CD4-positive, alpha-beta T cell (primary cell): ENCODE measurements around the gene KLF13. TPM values are rescaled to one million over a fixed set of nuclear protein-coding genes. Genes with fewer than 3 reads are reported as not detected.

Experiments
- ATAC-seq: fragments of 200-7000 bp; cut with Tn5 transposase; one replicate; pipeline ENCODE4 v1.10.0; 2022; ENCODE audit warnings: mild to moderate bottlenecking; ENCODE audit not compliant: poor library complexity
- CTCF ChIA-PET: fragments of 350-600 bp; sonication (Branson Sonifier 250); formaldehyde crosslinking; loops from one replicate; lab custom pipeline; 2021; ENCODE audit warnings: antibody characterized with exemption, inconsistent platforms; lab: Charles Lee
- POLR2A ChIA-PET: fragments of 350-600 bp; sonication (Branson Sonifier 250); formaldehyde crosslinking; loops from one replicate; lab custom pipeline; 2021; ENCODE audit warnings: antibody characterized with exemption, inconsistent platforms; lab: Charles Lee
- DNase-seq, 14 experiments: peaks; one replicate each; pipeline ENCODE4 v3.0.0-alpha.2; 2013 to 2020; ENCODE audit warnings: mixed read lengths in 2 of 14
- H3K27ac ChIP-seq, 2 donors: one replicate each; pipeline versions ENCODE4 v1.5.1 to v1.7.0; 2013; ENCODE audit warnings: low read length in 2 of 2, low read depth in 1 of 2, mild to moderate bottlenecking in 1 of 2
- H3K27me3 ChIP-seq, 2 experiments: 1 replicate in 1 of 2; 2 replicates in 1 of 2; pipeline versions ENCODE4 v1.6.1 to v1.7.0; 2013; ENCODE audit warnings: low read length in 2 of 2, control low read depth in 1 of 2, mild to moderate bottlenecking in 1 of 2, moderate library complexity in 1 of 2; ENCODE audit not compliant: insufficient read depth in 2 of 2, control insufficient read depth in 1 of 2
- H3K36me3 ChIP-seq: one replicate; pipeline ENCODE4 v1.6.1; 2013; ENCODE audit warnings: low read length, control low read depth; ENCODE audit not compliant: insufficient read depth
- H3K4me1 ChIP-seq: one replicate; pipeline ENCODE4 v1.6.1; 2013; ENCODE audit warnings: low read length, control low read depth; ENCODE audit not compliant: insufficient read depth
- H3K4me3 ChIP-seq: one replicate; pipeline ENCODE4 v1.5.1; 2013; ENCODE audit warnings: mild to moderate bottlenecking, low read length, moderate library complexity
- H3K9me3 ChIP-seq, 2 experiments: 1 replicate in 1 of 2; 2 replicates in 1 of 2; pipeline versions ENCODE4 v1.6.1 to v1.7.0; 2013; ENCODE audit warnings: low read length in 2 of 2, mild to moderate bottlenecking in 2 of 2, control low read depth in 1 of 2, moderate library complexity in 1 of 2; ENCODE audit not compliant: control insufficient read depth in 1 of 2, insufficient read depth in 1 of 2
- H3K27ac Mint-ChIP-seq: one replicate; pipeline ENCODE4 v1.8.0; 2020; ENCODE audit warnings: mixed read lengths
- H3K27me3 Mint-ChIP-seq: one replicate; pipeline ENCODE4 v1.8.0; 2021; ENCODE audit warnings: mixed read lengths
- H3K36me3 Mint-ChIP-seq: one replicate; pipeline ENCODE4 v1.8.0; 2021; ENCODE audit warnings: low read depth, mixed read lengths
- H3K4me1 Mint-ChIP-seq: one replicate; pipeline ENCODE4 v1.8.0; 2021; ENCODE audit warnings: low read depth, mixed read lengths
- H3K4me3 Mint-ChIP-seq: one replicate; pipeline ENCODE4 v1.8.0; 2020; ENCODE audit warnings: mild to moderate bottlenecking, mixed read lengths
- H3K9me3 Mint-ChIP-seq: one replicate; pipeline ENCODE4 v1.8.0; 2020; ENCODE audit warnings: mixed read lengths
- CTCF ChIP-seq: fragments of 200-600 bp; IDR thresholded peaks from one replicate; pipeline ENCODE4 v1.8.0; 2022; ENCODE audit warnings: antibody characterized with exemption, mild to moderate bottlenecking
- intact Hi-C, 2 experiments: fragments of 100-400 bp; cut with DNase I in 1 of 2; cut with micrococcal nuclease in 1 of 2; formaldehyde crosslinking; loops; one replicate each; pipeline versions ENCODE4 v1.15.1 to v1.9.0; 2023 to 2025; cut with DNase I, micrococcal nuclease
- total RNA-seq, 174 experiments: library from RNA in 2 of 174; stranded (reverse) in 2 of 174; gene quantifications; one replicate each; pipeline ENCODE4 v1.2.3 and lab custom pipeline; 2021 to 2026

Gene KLF13
- total RNA-seq, 2 experiments from 2014 or later: 284 to 308 TPM

DNA sequence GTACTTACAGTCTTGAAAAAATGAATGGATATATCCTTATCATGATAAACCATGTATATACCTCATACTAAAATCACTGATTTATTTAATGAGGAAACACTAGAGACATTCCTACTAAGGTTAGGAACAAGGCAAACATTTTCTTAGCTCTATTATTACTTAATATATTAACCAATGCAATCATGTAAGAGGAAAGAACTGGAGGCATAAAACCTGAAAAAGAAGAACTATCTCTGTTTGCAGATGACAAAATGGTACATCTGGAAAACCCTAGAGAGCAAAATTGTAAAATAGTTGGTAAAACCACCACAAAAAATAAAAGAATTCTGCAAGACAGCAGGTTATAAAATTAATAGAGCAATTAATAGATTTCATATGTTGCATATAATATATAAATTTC, 81.2 kb downstream of the KLF13 start:
- DNase-seq (no peak), ATAC-seq (no peak)
- intact Hi-C loops: no loop called here
- Mint-ChIP-seq H3K9me3 (peaks cover 6% of the 10 kb centered on the region), H3K27ac (no peak overlapping the region), H3K4me3 (no peak overlapping the region), H3K4me1 (peaks cover 23% of the 10 kb centered on the region), H3K27me3 (no peaks in the 10 kb centered on the region), H3K36me3 (peaks cover 5% of the 10 kb centered on the region)
- peaks cover 0 to 14% of the 10 kb centered on the region in 2 experiments for H3K9me3 ChIP-seq
- H3K36me3 ChIP-seq: no peaks in the 10 kb centered on the region
- no peak for TF ChIP-seq CTCF
- H3K27ac ChIP-seq: no peak overlapping the region
- H3K27me3 ChIP-seq: no peaks in the 10 kb centered on the region
- POLR2A ChIA-PET: interaction anchor here (0.6 kb wide), 1 partner anchor 24 kb away, joined by 3 read pairs; no protein-coding TSS in a partner anchor
- H3K4me1 ChIP-seq: peaks cover 17% of the 10 kb centered on the region
- CTCF ChIA-PET: interaction anchor here (1.2 kb wide), 1 partner anchor 42 kb away, joined by 3 read pairs; no protein-coding TSS in a partner anchor
- no peak overlapping the region for H3K4me3 ChIP-seq

DNA sequence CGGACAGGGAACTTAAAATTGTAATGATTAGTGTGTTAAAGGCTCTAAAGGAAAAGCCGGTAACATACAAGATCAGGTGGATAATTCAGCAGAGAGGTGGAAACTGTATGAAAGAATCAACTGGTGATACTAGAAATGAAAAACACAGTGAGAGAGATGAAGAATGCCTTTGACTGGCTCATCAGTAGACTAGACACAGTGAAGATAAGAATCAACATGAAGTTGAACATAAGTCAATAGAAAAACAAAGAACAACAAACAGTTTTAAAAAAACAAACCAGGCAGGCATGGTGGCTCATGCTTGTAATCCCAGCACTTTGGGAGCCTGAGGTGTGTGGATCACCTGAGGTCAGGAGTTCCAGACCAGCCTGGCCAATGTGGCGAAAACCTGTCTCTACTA, 82.1 kb downstream of the KLF13 start:
- no peak overlapping the region for H3K4me3 ChIP-seq
- H3K27ac Mint-ChIP-seq: no peak overlapping the region
- peaks cover 17% of the 10 kb centered on the region for H3K4me1 ChIP-seq
- ATAC-seq: no peak
- POLR2A ChIA-PET: no interaction called here
- no peak overlapping the region for H3K27ac ChIP-seq
- no peaks in the 10 kb centered on the region for H3K27me3 ChIP-seq
- CTCF ChIA-PET: interaction anchor here (1.0 kb wide), 1 partner anchor 43 kb away, joined by 3 read pairs; no protein-coding TSS in a partner anchor
- no peak overlapping the region for H3K4me3 Mint-ChIP-seq
- no peaks in the 10 kb centered on the region for H3K36me3 ChIP-seq
- H3K9me3 Mint-ChIP-seq: peaks cover 6% of the 10 kb centered on the region
- DNase-seq: no peak
- peaks cover 5% of the 10 kb centered on the region for H3K36me3 Mint-ChIP-seq
- intact Hi-C loops: no loop called here
- peaks cover 20% of the 10 kb centered on the region for H3K4me1 Mint-ChIP-seq
- no peaks in the 10 kb centered on the region for H3K27me3 Mint-ChIP-seq
- TF ChIP-seq CTCF: no peak
- peaks cover 0 to 14% of the 10 kb centered on the region in 2 experiments for H3K9me3 ChIP-seq

- Mint-ChIP-seq H3K27me3 (no peaks in the 10 kb centered on the region), H3K4me3 (no peak overlapping the region), H3K4me1 (peaks cover 20% of the 10 kb centered on the region), H3K36me3 (peaks cover 5% of the 10 kb centered on the region), H3K27ac (no peak overlapping the region), H3K9me3 (peaks cover 6% of the 10 kb centered on the region)
- ATAC-seq (no peak), DNase-seq (no peak)
- TF ChIP-seq CTCF: no peak
- intact Hi-C loops: no loop called here
- no peaks in the 10 kb centered on the region for H3K36me3 ChIP-seq
- H3K27ac ChIP-seq: no peak overlapping the region
- no peak overlapping the region for H3K4me3 ChIP-seq
- ChIA-PET POLR2A (no interaction called here), CTCF (interaction anchor here (1.0 kb wide), 1 partner anchor 43 kb away, joined by 3 read pairs; no protein-coding TSS in a partner anchor)
- H3K9me3 ChIP-seq: peaks cover 0 to 14% of the 10 kb centered on the region in 2 experiments
- no peaks in the 10 kb centered on the region for H3K27me3 ChIP-seq
- H3K4me1 ChIP-seq: peaks cover 15% of the 10 kb centered on the region
Observed at GRCh38 chr15:31409171-31409570, 82.5 kb downstream of the KLF13 start.
